T-helper 9 cell (primary cell): Measurements from ENCODE around the gene EVX2.

Experiments used
- DNase-seq: peaks from one replicate; pipeline ENCODE4 v3.0.0-alpha.2; 2020

Gene EVX2

DNA sequence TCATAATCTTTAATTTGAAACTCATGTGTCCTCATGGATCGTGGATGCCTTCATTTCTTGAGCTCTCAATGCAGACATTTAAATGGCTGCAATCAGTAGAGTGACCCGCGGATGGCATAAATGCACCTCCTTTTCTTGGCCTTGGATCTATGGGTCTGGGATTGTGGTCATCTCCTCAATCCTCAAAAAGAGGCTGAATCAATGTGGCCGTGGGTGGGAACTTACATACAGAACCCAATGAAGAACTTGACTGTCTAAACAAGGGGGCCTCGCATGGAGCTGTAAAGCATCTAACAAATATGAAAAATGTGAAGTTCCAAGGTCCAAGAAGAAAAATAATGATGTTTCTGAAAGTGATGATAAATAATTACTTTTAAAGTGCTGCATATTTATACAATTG is 11.7 kb upstream of the EVX2 start:
- no peak for DNase-seq

GRCh38 chr2:176094349-176094748 is 10.6 kb upstream of the EVX2 start:
- no peak for DNase-seq

DNA sequence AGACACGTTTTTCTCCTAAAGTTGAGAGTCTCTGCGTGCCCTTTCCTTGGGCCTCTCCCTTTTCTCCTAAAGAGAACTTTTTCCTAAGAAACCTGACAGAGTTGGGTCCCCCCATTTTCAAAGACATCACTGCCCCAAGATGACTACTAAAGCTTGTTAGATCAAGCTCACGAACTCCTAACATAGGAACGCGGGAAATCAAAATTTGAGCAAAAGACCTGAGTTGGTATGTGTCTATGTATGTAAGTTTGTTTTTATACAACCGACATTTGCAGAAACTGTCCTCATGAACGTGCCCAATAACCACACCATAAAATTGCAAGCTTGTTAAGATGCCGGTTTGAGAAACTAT is 10.1 kb upstream of the EVX2 start:
- no peak for DNase-seq

GRCh38 chr2:176093145-176093897 is 9.6 kb upstream of the EVX2 start:
- no peak for DNase-seq

GRCh38 chr2:176092270-176093144 is 8.7 kb upstream of the EVX2 start, which contains the start of gene HOXD13:
Gene HOXD13, plus strand, starts transcription at chr2:176092721. Its CDS starts 170 bp downstream, at chr2:176092891.
- no peak for DNase-seq

GRCh38 chr2:176091329-176092258 is 7.8 kb upstream of the EVX2 start:
- no peak for DNase-seq

DNA sequence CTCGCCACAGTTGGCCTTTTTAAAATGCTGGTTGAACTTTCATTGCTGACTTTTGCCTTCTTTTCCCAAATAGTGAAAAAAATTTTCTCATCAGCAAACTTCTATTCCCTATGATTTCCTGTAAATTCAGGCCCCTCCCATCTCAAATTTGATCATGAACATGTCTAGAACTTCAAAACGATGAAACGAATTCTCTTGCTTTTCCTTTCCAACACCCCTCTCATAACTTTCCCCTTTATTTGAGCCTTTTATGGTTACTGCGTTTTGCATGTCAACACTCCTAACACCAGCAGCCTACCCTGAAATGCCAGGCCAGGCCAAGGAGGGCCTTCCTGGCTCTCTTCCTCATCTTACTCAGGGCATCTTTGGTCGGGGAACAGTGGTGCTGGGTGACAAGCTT is 7.1 kb upstream of the EVX2 start:
- DNase-seq = no peak

- DNase-seq = no peak
These were observed 6.2 kb upstream of the EVX2 start for GRCh38 chr2:176089843-176090395.

- no peak for DNase-seq
These were observed 5.4 kb upstream of the EVX2 start for GRCh38 chr2:176088937-176089842.

GRCh38 chr2:176088048-176088936 is 4.5 kb upstream of the EVX2 start:
- no peak for DNase-seq

- DNase-seq = no peak
These were observed 3.7 kb upstream of the EVX2 start for GRCh38 chr2:176087330-176088047.

GRCh38 chr2:176085861-176086771 is 2.4 kb upstream of the EVX2 start:
- DNase-seq = no peak

DNA sequence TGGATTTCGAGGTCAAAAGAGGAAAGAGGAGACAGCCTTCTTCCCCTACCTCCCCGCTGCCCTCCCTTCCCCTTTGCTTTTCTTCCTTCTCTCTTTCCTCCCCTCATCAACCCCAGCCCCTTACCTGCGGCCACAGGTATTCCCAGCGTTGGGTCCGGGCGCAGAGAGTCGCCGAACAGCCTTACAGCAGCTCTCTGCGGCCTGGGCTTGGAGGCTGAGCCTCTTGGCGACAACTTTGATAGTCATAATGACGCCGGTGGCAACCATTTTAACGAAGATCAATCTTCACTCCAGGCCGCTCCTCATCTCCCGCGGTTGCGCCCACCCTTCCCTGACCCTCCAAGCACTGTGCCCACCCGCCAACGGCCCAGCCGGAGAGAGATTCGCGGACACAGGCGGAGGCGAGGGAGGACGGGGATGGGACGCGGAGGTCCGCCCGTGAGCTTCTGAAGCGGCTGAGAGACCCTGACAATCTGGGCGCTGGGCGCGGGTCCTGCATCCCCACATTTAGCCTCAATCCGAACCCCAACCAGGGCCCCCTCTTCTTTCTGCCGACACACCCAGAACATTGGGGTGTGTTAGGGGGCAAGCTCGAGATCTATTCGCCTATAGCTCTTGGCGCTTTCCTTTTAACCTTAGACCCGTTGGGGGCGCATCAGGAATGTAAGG is 1.5 kb upstream of the EVX2 start:
- no peak for DNase-seq

DNA sequence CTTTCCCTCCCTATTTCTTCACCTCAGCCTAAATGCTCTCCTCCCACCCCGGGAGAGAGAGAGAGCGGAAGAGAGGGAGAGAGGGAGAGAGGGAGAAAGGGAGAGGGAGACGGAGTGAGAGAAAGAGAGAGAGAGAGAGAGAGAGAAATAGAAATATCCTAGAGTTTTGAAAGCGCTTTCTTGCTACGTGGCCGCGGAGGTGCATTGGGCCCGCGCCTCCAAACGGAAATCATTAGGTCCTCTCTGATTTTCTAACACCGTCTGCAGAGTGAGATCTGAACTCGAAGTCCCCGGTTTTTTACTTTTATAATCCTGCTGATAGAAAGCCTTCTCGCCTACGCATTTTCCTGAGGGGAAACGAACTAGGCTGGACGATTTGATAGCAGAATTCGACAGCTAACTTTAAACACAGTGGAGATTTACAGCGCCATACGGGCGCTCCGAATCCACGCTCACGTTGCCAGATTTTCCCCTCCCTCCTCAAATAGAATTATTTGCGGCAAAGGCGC is 903 bp upstream of the EVX2 start:
- DNase-seq = no peak

GRCh38 chr2:176082824-176083751 is 674 bp downstream of the EVX2 start:
- DNase-seq = no peak

DNA sequence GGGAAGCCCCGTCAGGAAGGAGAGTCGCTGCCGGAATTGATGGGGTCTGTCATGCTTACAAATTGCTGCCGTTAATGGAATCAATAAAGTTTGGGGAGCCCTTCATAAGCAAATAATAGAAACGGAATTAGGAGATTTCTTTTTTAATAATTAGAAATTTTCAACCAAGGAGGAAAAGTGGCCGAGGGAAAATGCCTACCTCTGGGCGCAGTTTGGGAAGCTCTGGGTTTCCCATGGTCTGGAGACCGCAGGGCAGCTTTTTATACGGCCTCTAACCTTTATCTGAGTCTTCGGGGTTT is 1.3 kb downstream of the EVX2 start:
- no peak for DNase-seq
